Breast epithelium (tissue), 3 donors: ENCODE results near the gene MAP4K4.

Experiments
- CTCF ChIP-seq, 3 donors: fragments of 450-650 bp; IDR thresholded peaks; one replicate each; pipeline ENCODE4 v1.5.1; 2016 to 2017; ENCODE audit warnings: antibody characterized with exemption in 3 of 3, mild to moderate bottlenecking in 3 of 3, moderate library complexity in 3 of 3
- POLR2A ChIP-seq: fragments of 450-650 bp; IDR thresholded peaks from one replicate; pipeline ENCODE4 v1.6.1; 2016; ENCODE audit warnings: antibody characterized with exemption, mild to moderate bottlenecking, moderate library complexity
- POLR2AphosphoS5 ChIP-seq, 3 donors: sonication (generic); formaldehyde crosslinking; IDR thresholded peaks; one replicate each; pipeline ENCODE4 v1.6.1; 2017; ENCODE audit warnings: antibody characterized with exemption in 3 of 3

GRCh38 chr2:101831351-101831865, 133.9 kb downstream of the MAP4K4 start:
- TF ChIP-seq CTCF (IDR thresholded peaks at IDR 0.05) (peak; percentile 47 to 68 (median 63)), POLR2A (no peak), POLR2AphosphoS5 (IDR thresholded peaks at IDR 0.05) (peak in 1 of 3 donors; percentile 42)
